WERI-Rb-1 (cell line): Measurements from ENCODE around the gene CCND2.

Source experiments
- DNase-seq: peaks from one replicate; pipeline ENCODE4 v3.0.0-alpha.2; 2020
- H3K27ac ChIP-seq: fragments of 250-450 bp; sonication (Bioruptor Pico); 2 replicates; pipeline ENCODE4 v1.5.1; 2020; ENCODE audit warnings: mild to moderate bottlenecking, moderate library complexity
- H3K27me3 ChIP-seq: fragments of 250-450 bp; sonication (Bioruptor Pico); 2 replicates; pipeline ENCODE4 v1.5.1; 2021; ENCODE audit warnings: mild to moderate bottlenecking, low read depth, moderate library complexity; ENCODE audit not compliant: insufficient read depth, severe bottlenecking
- H3K36me3 ChIP-seq: fragments of 250-450 bp; sonication (Bioruptor Pico); 2 replicates; pipeline ENCODE4 v1.5.1; 2020; ENCODE audit warnings: mild to moderate bottlenecking, moderate library complexity
- H3K4me3 ChIP-seq: 2 replicates; pipeline ENCODE4 v1.5.1; 2011; ENCODE audit warnings: low read depth, mild to moderate bottlenecking, control low read depth, low read length
- H3K9me3 ChIP-seq: fragments of 250-450 bp; sonication (Bioruptor Pico); 2 replicates; pipeline ENCODE4 v1.5.1; 2021; ENCODE audit warnings: mild to moderate bottlenecking, moderate library complexity; ENCODE audit not compliant: severe bottlenecking
- TF ChIP-seq, protein P1 (sequence below): IDR thresholded peaks from 2 replicates; pipeline ENCODE4 v1.5.1; 2011; ENCODE audit warnings: low read depth, mild to moderate bottlenecking, control low read depth, inconsistent platforms, low read length

The CCND2 gene

DNA sequence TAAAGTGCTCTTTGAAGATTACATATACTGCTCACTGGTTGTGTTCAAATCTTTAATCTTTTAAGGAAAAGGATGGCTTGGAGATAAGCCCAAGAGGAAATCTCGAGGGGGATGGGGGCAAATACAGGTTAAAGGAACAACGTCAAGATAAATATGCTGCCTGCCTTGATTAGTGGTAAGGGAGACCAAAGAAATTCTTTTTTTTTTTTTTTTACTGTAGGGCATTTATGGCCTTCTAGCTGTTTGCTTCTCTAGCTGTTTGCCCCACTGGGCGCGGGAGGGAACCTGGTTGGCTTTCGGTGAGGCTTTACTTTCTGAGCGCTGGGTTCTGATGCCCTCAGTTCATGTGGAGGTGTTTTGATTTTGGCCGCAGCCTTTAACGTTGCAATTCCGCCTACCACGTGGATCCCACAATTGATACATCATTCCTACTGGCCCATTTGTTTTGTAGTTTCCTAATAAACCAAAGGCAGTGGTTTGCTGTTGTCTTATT is 5.7 kb downstream of the CCND2 start:
- Histone ChIP-seq H3K9me3 (no peaks in the 10 kb centered on the region), H3K27me3 (peaks cover 25% of the 10 kb centered on the region), H3K4me3 (no peak overlapping the region), H3K27ac (no peak overlapping the region), H3K36me3 (no peaks in the 10 kb centered on the region)
- TF ChIP-seq, protein P1, sequence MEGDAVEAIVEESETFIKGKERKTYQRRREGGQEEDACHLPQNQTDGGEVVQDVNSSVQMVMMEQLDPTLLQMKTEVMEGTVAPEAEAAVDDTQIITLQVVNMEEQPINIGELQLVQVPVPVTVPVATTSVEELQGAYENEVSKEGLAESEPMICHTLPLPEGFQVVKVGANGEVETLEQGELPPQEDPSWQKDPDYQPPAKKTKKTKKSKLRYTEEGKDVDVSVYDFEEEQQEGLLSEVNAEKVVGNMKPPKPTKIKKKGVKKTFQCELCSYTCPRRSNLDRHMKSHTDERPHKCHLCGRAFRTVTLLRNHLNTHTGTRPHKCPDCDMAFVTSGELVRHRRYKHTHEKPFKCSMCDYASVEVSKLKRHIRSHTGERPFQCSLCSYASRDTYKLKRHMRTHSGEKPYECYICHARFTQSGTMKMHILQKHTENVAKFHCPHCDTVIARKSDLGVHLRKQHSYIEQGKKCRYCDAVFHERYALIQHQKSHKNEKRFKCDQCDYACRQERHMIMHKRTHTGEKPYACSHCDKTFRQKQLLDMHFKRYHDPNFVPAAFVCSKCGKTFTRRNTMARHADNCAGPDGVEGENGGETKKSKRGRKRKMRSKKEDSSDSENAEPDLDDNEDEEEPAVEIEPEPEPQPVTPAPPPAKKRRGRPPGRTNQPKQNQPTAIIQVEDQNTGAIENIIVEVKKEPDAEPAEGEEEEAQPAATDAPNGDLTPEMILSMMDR = no peak
- DNase-seq = no peak

DNA sequence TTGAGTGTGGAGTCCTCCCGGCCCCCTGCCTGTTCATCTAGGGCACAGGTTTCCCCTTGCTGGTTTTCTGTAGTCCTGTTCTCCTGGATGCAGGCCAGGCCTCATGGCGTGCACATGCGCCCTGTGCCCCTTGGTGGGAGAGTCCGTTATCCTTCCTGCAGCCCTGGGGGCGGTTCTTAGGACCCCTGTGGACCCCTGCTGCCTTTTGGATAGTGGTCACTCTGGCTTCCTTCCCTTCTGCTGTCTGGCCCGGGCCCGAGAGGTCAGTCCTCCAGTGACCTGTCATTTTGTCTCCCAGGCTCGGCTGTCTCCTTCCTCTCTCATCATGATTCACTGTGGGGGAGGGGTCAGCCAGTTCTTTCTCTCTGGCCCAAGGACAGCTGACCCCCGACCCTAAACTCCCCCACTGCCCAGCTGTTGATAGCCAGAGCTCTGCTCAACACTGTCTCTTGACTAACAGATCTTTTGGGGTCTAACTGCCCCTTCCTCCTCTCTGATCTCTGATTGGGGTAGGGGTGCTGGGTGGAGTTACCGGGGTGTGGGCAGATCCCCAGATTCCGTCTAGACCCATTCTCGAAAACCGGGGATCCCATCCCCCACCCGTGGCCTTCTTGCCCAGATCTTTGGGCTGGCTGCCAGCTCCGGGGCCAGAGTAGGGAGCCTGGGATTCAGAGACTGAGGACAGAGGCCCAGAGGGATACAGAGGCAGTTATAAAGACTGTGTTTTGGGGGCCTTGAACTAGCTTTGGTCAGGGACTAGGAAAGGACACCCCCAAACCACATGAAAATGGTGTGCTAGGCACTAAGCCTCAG is 7.0 kb downstream of the CCND2 start:
- Histone ChIP-seq H3K27ac (no peak overlapping the region), H3K27me3 (peaks cover 13% of the 10 kb centered on the region), H3K36me3 (no peaks in the 10 kb centered on the region), H3K9me3 (no peaks in the 10 kb centered on the region), H3K4me3 (no peak overlapping the region)
- TF ChIP-seq, protein P1 = no peak
- DNase-seq = no peak

DNA sequence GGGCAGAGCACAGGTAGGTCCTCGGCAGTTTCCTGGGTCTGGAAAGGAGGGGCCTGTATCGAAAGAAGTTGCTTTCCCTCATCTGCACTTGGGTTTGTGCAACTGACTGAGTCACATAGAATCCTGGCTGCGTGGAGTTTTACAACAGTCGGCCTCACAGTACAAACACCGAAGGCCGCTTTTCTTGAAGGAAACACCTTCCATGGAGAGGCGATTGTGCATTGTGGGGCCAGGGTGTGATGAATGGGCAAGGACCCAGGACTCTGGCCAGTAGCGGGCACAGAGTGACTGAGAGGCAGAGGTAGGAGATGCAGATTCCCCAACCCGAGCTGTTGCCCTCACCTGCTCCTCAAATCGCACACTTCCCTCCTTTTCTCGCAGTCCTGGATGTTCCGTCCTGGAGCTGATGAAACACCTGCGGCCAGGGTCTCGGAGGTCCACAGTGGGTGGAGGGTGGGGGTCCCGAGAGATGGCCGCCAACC is 7.7 kb downstream of the CCND2 start:
- no peaks in the 10 kb centered on the region for H3K36me3 ChIP-seq
- no peak overlapping the region for H3K4me3 ChIP-seq
- DNase-seq = no peak
- peaks cover 7% of the 10 kb centered on the region for H3K27me3 ChIP-seq
- H3K27ac ChIP-seq = no peak overlapping the region
- H3K9me3 ChIP-seq = no peaks in the 10 kb centered on the region
- TF ChIP-seq, protein P1 = no peak

DNA sequence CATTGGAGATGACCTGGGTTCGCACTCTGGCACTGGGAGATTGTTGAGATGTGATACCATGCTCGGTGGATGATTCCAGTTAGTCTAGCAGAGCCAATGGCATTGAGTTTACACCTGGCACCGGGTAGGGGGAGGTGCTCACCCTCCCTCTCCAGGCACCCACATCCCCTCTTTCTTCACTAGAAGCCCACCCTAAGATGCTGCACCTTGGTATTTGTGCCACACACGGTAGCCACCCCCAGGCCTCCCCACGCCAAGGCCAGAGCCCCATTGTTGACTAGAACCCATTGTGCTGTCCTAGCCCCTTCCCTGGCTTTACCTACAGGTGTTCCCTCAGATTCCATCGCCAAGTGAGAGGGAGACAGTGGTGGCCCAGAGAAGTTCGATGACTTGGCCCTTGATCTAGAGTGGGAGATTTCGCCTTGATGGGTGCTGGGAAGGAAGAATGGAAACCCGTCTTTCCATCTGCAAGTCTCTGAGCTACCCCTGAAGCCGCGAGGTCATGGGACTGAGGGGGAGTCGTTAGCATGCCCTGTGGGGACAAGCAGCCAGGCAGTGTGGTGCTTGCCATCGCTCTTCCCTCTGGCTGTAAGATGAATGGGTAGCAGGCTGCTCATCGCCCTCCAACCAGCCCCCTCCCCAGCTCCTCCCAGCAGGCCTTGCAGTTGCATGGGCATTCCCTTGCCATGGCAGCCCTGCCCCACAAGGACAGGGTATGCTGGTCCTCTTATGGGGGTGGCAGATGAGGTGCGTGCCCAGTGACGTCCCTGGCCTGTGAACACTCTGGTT is 8.7 kb downstream of the CCND2 start:
- no peaks in the 10 kb centered on the region for H3K27me3 ChIP-seq
- no peak overlapping the region for H3K27ac ChIP-seq
- H3K9me3 ChIP-seq = no peaks in the 10 kb centered on the region
- no peak overlapping the region for H3K4me3 ChIP-seq
- TF ChIP-seq, protein P1 = no peak
- DNase-seq = no peak
- no peaks in the 10 kb centered on the region for H3K36me3 ChIP-seq

DNA sequence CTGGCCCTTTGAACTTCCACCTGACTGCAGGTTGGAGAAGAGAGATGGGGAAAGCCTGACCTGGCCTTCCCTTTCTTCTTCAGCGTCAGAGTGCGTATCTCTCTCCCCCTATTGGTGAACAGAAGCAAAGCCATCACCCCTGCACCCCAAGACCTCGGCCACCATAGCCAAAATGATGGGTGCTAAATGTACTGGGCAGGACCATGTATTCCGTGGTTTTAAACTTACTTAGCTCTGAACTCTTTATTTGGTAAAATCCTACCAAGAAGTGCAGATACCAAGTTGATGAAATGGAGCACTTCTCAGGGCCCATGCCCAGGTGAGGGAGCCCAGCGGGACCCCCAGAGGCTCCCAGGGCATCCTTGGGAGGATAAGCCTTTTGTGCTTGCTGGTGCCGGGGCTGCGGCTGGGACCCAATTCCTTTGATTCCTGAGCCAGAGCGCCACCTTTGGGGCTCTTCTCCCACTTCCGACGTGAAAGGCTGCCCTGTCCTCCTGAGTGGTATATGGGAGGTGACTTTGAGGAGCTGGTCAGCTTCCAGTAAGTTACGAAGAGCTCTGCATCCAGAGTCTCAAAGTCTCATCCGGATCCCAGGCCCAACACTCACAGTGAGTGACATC is 9.4 kb downstream of the CCND2 start:
- H3K27me3 ChIP-seq = no peaks in the 10 kb centered on the region
- no peaks in the 10 kb centered on the region for H3K36me3 ChIP-seq
- H3K9me3 ChIP-seq = no peaks in the 10 kb centered on the region
- no peak overlapping the region for H3K27ac ChIP-seq
- no peak for DNase-seq
- TF ChIP-seq, protein P1 = peak; percentile 19; the same call in 1 of the 2 replicates
- H3K4me3 ChIP-seq = no peak overlapping the region
